Measurements from ENCODE around the gene UBA1.

DNA sequence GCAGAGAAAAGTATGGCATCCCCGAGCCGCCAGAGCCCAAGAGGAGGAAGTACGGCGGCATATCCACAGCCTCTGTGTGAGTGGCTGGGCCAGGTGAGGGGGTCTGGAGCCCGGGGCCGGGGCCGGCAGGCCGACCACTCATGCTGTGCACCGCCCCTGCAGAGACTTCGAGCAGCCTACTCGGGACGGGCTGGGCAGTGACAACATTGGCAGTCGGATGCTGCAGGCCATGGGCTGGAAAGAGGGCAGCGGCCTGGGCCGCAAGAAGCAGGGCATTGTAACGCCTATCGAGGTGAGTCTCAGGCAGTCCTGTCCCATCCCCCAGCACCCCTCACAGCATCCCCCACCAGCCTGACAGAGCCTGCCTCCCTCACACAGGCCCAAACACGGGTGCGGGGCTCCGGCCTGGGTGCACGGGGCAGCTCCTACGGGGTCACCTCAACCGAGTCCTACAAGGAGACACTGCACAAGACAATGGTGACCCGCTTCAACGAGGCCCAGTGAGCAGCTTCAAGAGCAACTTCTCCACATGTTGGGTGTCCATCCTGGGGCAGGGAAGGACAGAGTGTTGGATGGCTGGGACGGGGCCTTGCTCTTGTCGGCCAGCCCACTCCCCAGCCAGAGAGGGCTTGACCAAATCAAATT lies 7.4 kb upstream of the UBA1 start:
- TF ChIP-seq ZNF274 (IDR thresholded peaks at IDR 0.05; ENCODE audit: low read depth, low read length) (no peak), SUZ12 (IDR thresholded peaks at IDR 0.05; ENCODE audit: extremely low read depth, insufficient read depth, insufficient read length) (no peak)

Data from NT2/D1 (cell line).